HepG2 (cell line): ENCODE results near the gene SRPK3. TPM values are rescaled to one million over a fixed set of nuclear protein-coding genes. Genes with fewer than 3 reads are reported as not detected.

Experiments used
- ATAC-seq: fragments of 200-7000 bp; cut with Tn5 transposase; 3 replicates; pipeline ENCODE4 v1.9.1; 2020; ENCODE audit warnings: mild to moderate bottlenecking, moderate library complexity
- BruUV-seq: library from RNA; stranded (reverse); fragments of 400-500 nt; replicated peaks from 2 replicates; lab custom pipeline; 2021; lab: Mats Ljungman, UMichigan
- CTCF ChIA-PET: fragments of 300-600 bp; formaldehyde crosslinking; extraction: SDS; loops from one replicate; lab custom pipeline; 2021; ENCODE audit warnings: low total read pairs, inconsistent platforms, low intra/inter-chr PET ratio; lab: Yijun Ruan, JAX
- POLR2A ChIA-PET: fragments of 350-600 bp; sonication (Branson Sonifier 250); formaldehyde crosslinking; loops from one replicate; lab custom pipeline; 2020; ENCODE audit warnings: antibody characterized with exemption, inconsistent platforms; lab: Yijun Ruan, JAX
- DNase-seq: peaks from one replicate; pipeline ENCODE4 v3.0.0-alpha.2; 2015; ENCODE audit warnings: low spot score
- FAIRE-seq: peaks from 3 replicates; lab custom pipeline; 2011; peaks lifted over from hg19 to GRCh38; lab: Jason Lieb, UNC
- H2AFZ ChIP-seq: one replicate; pipeline ENCODE4 v1.6.1; 2011; ENCODE audit warnings: low read length, inconsistent platforms
- H3K27ac ChIP-seq: fragments of 300-600 bp; 3 replicates; pipeline ENCODE4 v1.8.0; 2011; ENCODE audit warnings: mixed run types, mild to moderate bottlenecking, mixed read lengths, low read length, inconsistent platforms; ENCODE audit not compliant: insufficient read depth; ENCODE audit errors: extremely low read length
- H3K27me3 ChIP-seq, 2 experiments: fragments of 200-600 bp in 1 of 2; 2 replicates in 1 of 2; 3 replicates in 1 of 2; pipeline versions ENCODE4 v1.6.0 to v1.8.0; 2011; ENCODE audit warnings: low read length in 2 of 2, mild to moderate bottlenecking in 2 of 2, moderate library complexity in 2 of 2, inconsistent platforms in 1 of 2; ENCODE audit not compliant: insufficient read depth in 2 of 2, control insufficient read depth in 1 of 2
- H3K36me3 ChIP-seq, 2 experiments: fragments of 200-600 bp in 1 of 2; replicated peaks in 1 of 2; 2 replicates in 1 of 2; 3 replicates in 1 of 2; pipeline versions ENCODE4 v1.5.1 to v1.8.0; 2011; ENCODE audit warnings: low read length in 2 of 2, inconsistent platforms in 1 of 2; ENCODE audit not compliant: insufficient read depth in 2 of 2, control insufficient read depth in 1 of 2
- H3K4me1 ChIP-seq: 2 replicates; pipeline ENCODE4 v1.5.1; 2012; ENCODE audit warnings: low read length, inconsistent platforms; ENCODE audit not compliant: insufficient read depth
- H3K4me2 ChIP-seq: 2 replicates; pipeline ENCODE4 v1.6.0; 2011; ENCODE audit warnings: low read depth, low read length, inconsistent platforms
- H3K4me3 ChIP-seq, 3 experiments: fragments of 200-600 bp in 1 of 3; sonication (generic), shearing (Covaris generic) in 1 of 3; replicated peaks in 1 of 3; 2 replicates each; pipeline ENCODE4 v1.5.1; 2011 to 2016; ENCODE audit warnings: low read length in 3 of 3, inconsistent platforms in 2 of 3, low read depth in 2 of 3, mild to moderate bottlenecking in 2 of 3, control low read depth in 1 of 3, mixed read lengths in 1 of 3; ENCODE audit not compliant: insufficient read depth in 1 of 3
- H3K79me2 ChIP-seq: one replicate; pipeline ENCODE4 v1.6.1; 2011; ENCODE audit warnings: low read length, inconsistent platforms; ENCODE audit not compliant: insufficient read depth
- H3K9ac ChIP-seq: 2 replicates; pipeline ENCODE4 v1.6.0; 2011; ENCODE audit warnings: mild to moderate bottlenecking, low read depth, low read length, inconsistent platforms; ENCODE audit not compliant: insufficient read depth
- H3K9me3 ChIP-seq: 2 replicates; pipeline ENCODE4 v1.5.1; 2012; ENCODE audit warnings: mild to moderate bottlenecking, low read length
- H4K20me1 ChIP-seq: 2 replicates; pipeline ENCODE4 v1.6.0; 2011; ENCODE audit warnings: inconsistent platforms, mild to moderate bottlenecking, low read length, moderate library complexity; ENCODE audit not compliant: insufficient read depth
- BRF2 ChIP-seq: sonication (generic); formaldehyde crosslinking; IDR thresholded peaks from 2 replicates; pipeline ENCODE4 v1.8.1; 2022; ENCODE audit warnings: mild to moderate bottlenecking, missing genetic modification reagents
- DMAP1 ChIP-seq: IDR thresholded peaks from 2 replicates; pipeline ENCODE4 v1.6.1; 2016
- FOXO4 ChIP-seq: sonication (generic); formaldehyde crosslinking; conservative IDR thresholded peaks from 2 replicates; pipeline ENCODE4 v1.8.1; 2023; ENCODE audit warnings: missing genetic modification reagents
- IKZF4 ChIP-seq: sonication (generic); formaldehyde crosslinking; IDR thresholded peaks from 2 replicates; pipeline ENCODE4 v1.5.1; 2020; ENCODE audit warnings: borderline replicate concordance, mild to moderate bottlenecking, low read depth, missing genetic modification reagents; ENCODE audit errors: not compliant biosample characterization
- KDM2A ChIP-seq: sonication (generic); formaldehyde crosslinking; IDR thresholded peaks from 2 replicates; pipeline ENCODE4 v1.4.0; 2020; ENCODE audit warnings: low read depth, missing genetic modification reagents, borderline replicate concordance
- TRIM24 ChIP-seq: sonication (generic); formaldehyde crosslinking; IDR thresholded peaks from 2 replicates; pipeline ENCODE4 v1.8.0; 2022; ENCODE audit warnings: mild to moderate bottlenecking, missing genetic modification reagents
- ZFP36L2 ChIP-seq: sonication (generic); formaldehyde crosslinking; IDR thresholded peaks from 2 replicates; pipeline ENCODE4 v1.4.0; 2020; ENCODE audit warnings: missing genetic modification reagents
- ZNF34 ChIP-seq: sonication (generic); formaldehyde crosslinking; IDR thresholded peaks from 2 replicates; pipeline ENCODE4 v1.4.0; 2020; ENCODE audit warnings: mild to moderate bottlenecking, missing genetic modification reagents, borderline replicate concordance
- ZNF766 ChIP-seq: sonication (generic); formaldehyde crosslinking; IDR thresholded peaks from 2 replicates; pipeline ENCODE4 v1.5.0; 2020; ENCODE audit warnings: missing genetic modification reagents, borderline replicate concordance
- WGBS: methylation state at CpG from one replicate; pipeline ENCODE4 v1.1.6; 2017; ENCODE audit warnings: low lambda C conversion rate; 5-methylcytosine and 5-hydroxymethylcytosine counted together
- in situ Hi-C: cut with HindIII; loops from 2 replicates; pipeline ENCODE4 v1.10.0; 2017; ENCODE audit warnings: low pct_unique_long_range_greater_than_20kb; ENCODE audit not compliant: extremely low pct_ligation_motif_present
- intact Hi-C: fragments of 100-400 bp; cut with micrococcal nuclease; formaldehyde crosslinking; loops from one replicate; pipeline ENCODE4 v1.10.0; 2022; ENCODE audit not compliant: unreplicated experiment
- polyA plus RNA-seq, 8 experiments: library from polyadenylated mRNA; depleted of rRNA in 3 of 8; stranded (reverse) in 7 of 8; unstranded in 1 of 8; fragments of >200 nt; fragmentation: Illumina TruSeq in 4 of 8; extraction: Trizol in 4 of 8; gene quantifications; 2 replicates each; pipeline versions ENCODE4 v1.2.1 to v1.2.3, GENCODE V29; 2011 to 2016; ENCODE audit warnings: low read depth in 4 of 8, missing spikeins in 1 of 8, mixed read lengths in 1 of 8; ENCODE audit not compliant: insufficient read depth in 1 of 8
- total RNA-seq, 5 experiments: library from RNA; depleted of rRNA; stranded (reverse); fragments of >200 nt; fragmentation: Illumina TruSeq; extraction: Trizol; gene quantifications; 2 replicates each; pipeline ENCODE4 v1.2.3, GENCODE V29; 2016; ENCODE audit warnings: low read depth in 1 of 5

SRPK3 gene
- total and polyA plus RNA-seq, 2 of the 13 experiments (the other 11 are each of a cell fraction or from before 2014, with no cell fraction given) = 0.22 to 0.30 TPM

GRCh38 chrX:153777261-153778090 is 3.4 kb upstream of the SRPK3 start:
- CTCF ChIA-PET = no interaction called here
- Histone ChIP-seq H3K4me2 (no peak overlapping the region), H3K9ac (no peak overlapping the region), H3K79me2 (no peaks in the 10 kb centered on the region), H4K20me1 (no peaks in the 10 kb centered on the region), H2AFZ (no peak overlapping the region), H3K9me3 (no peaks in the 10 kb centered on the region), H3K27me3 (no peaks in the 10 kb centered on the region), H3K27ac (no peak overlapping the region), H3K4me1 (no peaks in the 10 kb centered on the region), H3K36me3 (no peaks in the 10 kb centered on the region), H3K4me3 (no peak overlapping the region)
- in situ Hi-C loops = no loop called here
- BruUV-seq = no TSS peak
- DNase-seq = no peak
- 97% methylated on average over 5 of the region's 34 CpGs for WGBS
- intact Hi-C loops = no loop called here
- FAIRE-seq = no peak
- ATAC-seq = no peak
- POLR2A ChIA-PET = no interaction called here
- TF ChIP-seq TRIM24 (CRISPR knock-in tag) (no peak), ZNF766 (CRISPR knock-in tag) (no peak)

GRCh38 chrX:153778181-153778580 is 2.7 kb upstream of the SRPK3 start:
- H3K4me3 ChIP-seq = no peak overlapping the region
- ATAC-seq (no peak), FAIRE-seq (no peak), DNase-seq (no peak)
- no peak overlapping the region for H2AFZ ChIP-seq
- TF ChIP-seq FOXO4 = no peak
- no peak for TF ChIP-seq KDM2A (CRISPR knock-in tag)
- no peak for TF ChIP-seq BRF2 (CRISPR knock-in tag)
- TF ChIP-seq DMAP1 (CRISPR knock-in tag) = no peak
- no peak for TF ChIP-seq IKZF4 (CRISPR knock-in tag)
- TF ChIP-seq ZNF34 (CRISPR knock-in tag) = no peak
- no peak for TF ChIP-seq ZFP36L2 (CRISPR knock-in tag)
- POLR2A ChIA-PET = no interaction called here
- in situ Hi-C loops = no loop called here
- CTCF ChIA-PET = no interaction called here
- intact Hi-C loops = no loop called here
- no peak overlapping the region for H3K9ac ChIP-seq
- no peaks in the 10 kb centered on the region for H3K79me2 ChIP-seq
- WGBS = no CpG with 5 or more reads among the region's 17 CpGs
- H3K9me3 ChIP-seq = no peaks in the 10 kb centered on the region
- no peak overlapping the region for H3K4me2 ChIP-seq
- H3K4me1 ChIP-seq = no peaks in the 10 kb centered on the region
- H4K20me1 ChIP-seq = no peaks in the 10 kb centered on the region
- no peaks in the 10 kb centered on the region for H3K27me3 ChIP-seq
- H3K36me3 ChIP-seq = no peaks in the 10 kb centered on the region
- no TSS peak for BruUV-seq
- no peak overlapping the region for H3K27ac ChIP-seq
